Measurements from ENCODE around the gene MADD.
"Not testable (repeated sequence)": the region's sequence is repeated elsewhere in the genome, so short reads cannot be mapped to it uniquely, and the experiment has no call there.

The MADD gene

DNA sequence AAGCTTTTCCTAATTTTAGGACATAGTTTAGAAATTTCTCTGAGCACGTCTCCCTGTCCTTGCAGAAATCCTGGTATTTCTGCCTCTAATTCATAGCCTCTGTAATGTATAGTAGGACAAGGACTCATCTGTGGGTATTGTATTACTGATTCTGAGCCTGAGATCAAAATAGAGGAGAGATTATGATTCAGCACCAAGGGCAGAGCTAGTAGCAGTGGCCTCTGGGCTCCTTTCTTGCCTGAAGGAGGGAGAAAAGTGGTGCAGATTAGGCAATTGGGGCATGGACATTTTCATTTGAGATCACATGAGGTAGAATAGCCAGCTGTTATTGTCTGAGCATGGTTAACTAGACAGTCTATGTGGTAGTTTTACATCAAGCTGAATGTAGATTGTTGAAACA is 2.8 kb downstream of the MADD start:
- H3K4me3 ChIP-seq (ENCODE audit: low read depth, low read length), result no peak overlapping the region

- H3K4me3 ChIP-seq (ENCODE audit: low read depth, low read length), result no peak overlapping the region
These were observed 4.7 kb downstream of the MADD start for GRCh38 chr11:47274495-47275235.

DNA sequence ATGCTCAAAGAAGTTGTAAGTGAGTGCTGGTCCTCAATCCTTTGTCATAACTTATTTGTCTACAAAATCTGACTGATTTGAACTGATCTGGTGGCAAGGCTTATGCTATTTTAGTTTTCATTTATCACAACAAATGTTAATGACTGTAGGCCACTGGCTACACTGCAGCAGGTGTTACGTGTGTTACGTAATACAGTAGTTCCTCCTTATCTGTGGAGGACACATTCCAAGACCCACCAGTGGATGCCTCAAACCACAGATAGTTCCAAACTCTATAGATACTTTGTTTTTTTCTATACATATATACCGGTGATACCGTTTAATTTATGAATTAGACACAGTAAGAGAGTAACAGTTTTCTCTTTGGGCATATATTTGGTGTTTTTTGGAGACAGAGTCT is 7.0 kb downstream of the MADD start:
- H3K4me3 ChIP-seq (ENCODE audit: low read depth, low read length), result no peak overlapping the region

GRCh38 chr11:47278058-47278457 is 8.1 kb downstream of the MADD start:
- no peak overlapping the region for H3K4me3 ChIP-seq (ENCODE audit: low read depth, low read length)

- H3K4me3 ChIP-seq (ENCODE audit: low read depth, low read length), result no peak overlapping the region
These were observed 8.8 kb downstream of the MADD start for GRCh38 chr11:47278769-47279168.

DNA sequence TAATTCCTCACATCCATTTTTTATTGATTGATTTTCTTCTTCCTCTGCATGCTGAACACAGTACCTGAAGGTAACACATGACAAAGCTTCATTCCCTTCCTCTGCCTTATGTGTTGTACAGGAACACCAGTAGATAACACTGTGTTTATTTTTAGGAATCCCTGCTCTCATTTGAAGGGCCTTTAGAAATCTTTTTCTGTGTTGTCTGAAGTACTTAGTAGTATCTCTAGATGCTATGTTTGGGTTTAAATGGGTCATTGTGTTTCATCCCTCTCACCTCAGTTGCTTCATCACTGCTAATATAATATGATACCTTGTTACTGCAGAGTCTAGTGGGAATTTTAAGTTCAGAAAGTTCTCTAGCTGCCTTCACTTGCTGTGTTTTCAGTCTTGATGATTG is 10.2 kb downstream of the MADD start:
- no peak overlapping the region for H3K4me3 ChIP-seq (ENCODE audit: low read depth, low read length)

DNA sequence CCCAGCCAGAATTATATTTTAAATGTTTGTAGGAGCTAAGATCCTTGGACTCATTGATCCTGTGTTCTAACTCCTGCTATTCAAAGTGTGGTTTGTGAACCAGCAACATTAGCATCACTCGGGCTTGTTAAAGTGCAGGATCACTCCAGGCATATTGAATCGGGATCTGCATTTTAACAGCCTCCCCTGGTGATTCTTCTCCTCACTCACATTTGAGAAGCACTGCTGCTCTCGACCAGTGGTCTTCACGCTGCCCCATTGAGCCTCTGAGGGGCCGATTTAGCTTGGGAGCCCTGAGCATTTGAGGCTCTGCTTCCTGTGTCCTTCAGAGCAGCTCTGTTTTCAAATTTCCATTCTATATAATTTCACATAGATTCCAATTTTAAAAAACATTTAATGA is 10.9 kb downstream of the MADD start:
- H3K4me3 ChIP-seq (ENCODE audit: low read depth, low read length), result no peak overlapping the region

- no peak overlapping the region for H3K4me3 ChIP-seq (ENCODE audit: low read depth, low read length)
These were observed 12.5 kb downstream of the MADD start for GRCh38 chr11:47282462-47282861.

DNA sequence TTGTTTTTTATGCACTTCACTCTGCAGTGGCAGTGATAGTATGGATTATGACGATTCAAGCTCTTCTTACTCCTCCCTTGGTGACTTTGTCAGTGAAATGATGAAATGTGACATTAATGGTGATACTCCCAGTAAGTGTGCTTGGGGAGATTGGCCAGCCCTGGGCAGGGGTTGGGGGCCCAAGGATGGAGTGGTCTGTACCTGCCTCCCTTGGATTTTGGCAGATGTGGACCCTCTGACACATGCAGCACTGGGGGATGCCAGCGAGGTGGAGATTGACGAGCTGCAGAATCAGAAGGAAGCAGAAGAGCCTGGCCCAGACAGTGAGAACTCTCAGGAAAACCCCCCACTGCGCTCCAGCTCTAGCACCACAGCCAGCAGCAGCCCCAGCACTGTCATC is 14.2 kb downstream of the MADD start:
- no peak overlapping the region for H3K4me3 ChIP-seq (ENCODE audit: low read depth, low read length)

DNA sequence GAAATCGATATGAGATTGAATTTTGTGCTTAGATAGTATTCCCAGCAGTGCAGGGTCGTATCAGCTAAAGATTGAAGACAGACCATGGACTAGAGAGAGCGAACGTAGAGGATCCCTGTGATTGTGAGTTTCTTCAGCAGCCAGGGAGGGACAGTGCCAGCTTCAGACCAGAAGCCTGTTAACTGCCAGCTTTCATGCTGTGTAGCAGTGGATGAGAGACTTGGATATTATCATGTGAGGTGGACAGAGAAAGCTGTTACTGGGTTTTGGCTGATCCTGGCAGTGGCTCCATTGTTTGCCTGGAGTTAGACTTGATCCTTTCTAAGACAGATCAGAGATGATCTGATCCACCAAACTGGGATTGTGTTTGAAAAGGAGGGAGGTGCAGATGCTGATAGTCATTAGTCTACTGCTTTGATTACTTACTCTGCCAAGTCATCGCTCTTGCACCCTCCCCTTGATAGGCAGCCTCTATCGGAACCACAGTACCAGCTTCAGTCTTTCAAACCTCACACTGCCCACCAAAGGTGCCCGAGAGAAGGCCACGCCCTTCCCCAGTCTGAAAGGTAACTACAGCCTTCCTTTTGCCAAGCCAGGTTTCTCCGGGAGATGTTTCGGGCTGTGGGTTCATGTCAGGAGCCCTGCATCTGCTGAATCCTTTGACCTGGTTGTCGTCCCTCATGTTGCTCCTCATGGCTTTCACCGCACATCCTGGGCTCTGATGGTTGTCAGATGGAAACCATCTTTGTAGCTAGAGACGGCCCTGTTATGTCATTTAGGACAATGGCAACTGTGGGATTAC is 16.2 kb downstream of the MADD start:
- H3K4me3 ChIP-seq (ENCODE audit: low read depth, low read length), result no peak overlapping the region

DNA sequence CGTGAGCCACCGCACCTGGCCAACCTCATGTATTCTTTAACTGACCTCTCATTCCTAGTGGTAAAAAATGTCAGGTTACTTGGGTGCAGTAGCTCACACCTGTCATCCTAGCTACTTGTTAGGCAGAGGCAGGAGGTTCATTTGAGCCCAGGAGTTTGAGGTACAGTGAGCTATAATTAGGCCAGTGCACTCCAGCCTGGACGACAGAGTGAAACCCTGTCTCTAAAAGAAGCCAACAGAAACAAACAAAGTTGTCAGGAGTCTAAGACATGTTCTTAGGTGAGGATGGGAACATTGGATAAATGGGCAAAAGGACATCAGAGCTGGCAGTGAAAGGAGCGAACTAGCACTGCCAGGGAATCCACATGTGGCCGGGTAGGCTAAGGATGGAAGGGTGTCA is 18.1 kb downstream of the MADD start:
- no peak overlapping the region for H3K4me3 ChIP-seq (ENCODE audit: low read depth, low read length)

- H3K4me3 ChIP-seq (ENCODE audit: low read depth, low read length), result no peak overlapping the region
These were observed 19.9 kb downstream of the MADD start for GRCh38 chr11:47289856-47290255.

- no peak overlapping the region for H3K4me3 ChIP-seq (ENCODE audit: low read depth, low read length)
These were observed 25.5 kb downstream of the MADD start for GRCh38 chr11:47295385-47295784.

DNA sequence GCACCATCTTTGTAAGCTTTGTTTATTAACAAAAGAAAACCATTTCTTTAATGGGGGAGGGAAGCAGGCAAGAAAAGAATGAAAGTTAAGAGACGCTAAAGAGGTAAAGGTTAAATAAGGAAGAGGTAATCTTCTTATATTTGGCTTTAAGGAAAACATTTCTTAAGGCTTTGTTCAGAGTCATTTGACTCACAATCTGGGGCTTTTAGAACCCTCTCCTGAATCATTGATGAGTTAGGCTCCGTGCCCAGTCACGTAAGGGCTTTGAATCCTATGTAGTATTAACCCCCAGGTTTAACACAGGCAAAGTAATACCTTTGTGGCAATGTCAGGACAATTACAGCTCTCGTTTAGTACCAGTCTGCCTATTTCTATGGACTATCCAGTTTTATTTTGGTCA is 26.1 kb downstream of the MADD start:
- H3K4me3 ChIP-seq (ENCODE audit: low read depth, low read length), result no peak overlapping the region

GRCh38 chr11:47299078-47299477 is 29.1 kb downstream of the MADD start:
- H3K4me3 ChIP-seq (ENCODE audit: low read depth, low read length), result no peak overlapping the region

- no peak overlapping the region for H3K4me3 ChIP-seq (ENCODE audit: low read depth, low read length)
These were observed 32.9 kb downstream of the MADD start for GRCh38 chr11:47302853-47303252.

- no peak overlapping the region for H3K4me3 ChIP-seq (ENCODE audit: low read depth, low read length)
These were observed 36.0 kb downstream of the MADD start for GRCh38 chr11:47305734-47306483.

DNA sequence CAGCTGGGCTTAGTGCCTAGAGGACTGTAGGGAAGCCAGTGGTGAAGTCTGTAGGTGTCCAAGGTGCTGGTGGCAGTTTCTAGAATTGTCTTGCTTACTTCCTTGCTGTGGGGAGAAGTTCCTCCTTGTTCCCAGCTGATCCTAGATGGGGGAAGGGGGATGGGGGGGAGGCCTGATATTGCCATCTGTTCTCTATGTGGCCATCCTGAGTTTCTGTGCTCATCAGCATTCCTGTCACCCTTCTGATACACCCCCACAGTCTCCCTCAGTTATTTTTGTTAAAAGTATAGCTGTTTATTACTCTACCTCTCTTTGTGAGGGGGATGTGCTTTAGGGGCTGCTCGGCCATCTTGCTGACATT is 36.5 kb downstream of the MADD start:
- no peak overlapping the region for H3K4me3 ChIP-seq (ENCODE audit: low read depth, low read length)

DNA sequence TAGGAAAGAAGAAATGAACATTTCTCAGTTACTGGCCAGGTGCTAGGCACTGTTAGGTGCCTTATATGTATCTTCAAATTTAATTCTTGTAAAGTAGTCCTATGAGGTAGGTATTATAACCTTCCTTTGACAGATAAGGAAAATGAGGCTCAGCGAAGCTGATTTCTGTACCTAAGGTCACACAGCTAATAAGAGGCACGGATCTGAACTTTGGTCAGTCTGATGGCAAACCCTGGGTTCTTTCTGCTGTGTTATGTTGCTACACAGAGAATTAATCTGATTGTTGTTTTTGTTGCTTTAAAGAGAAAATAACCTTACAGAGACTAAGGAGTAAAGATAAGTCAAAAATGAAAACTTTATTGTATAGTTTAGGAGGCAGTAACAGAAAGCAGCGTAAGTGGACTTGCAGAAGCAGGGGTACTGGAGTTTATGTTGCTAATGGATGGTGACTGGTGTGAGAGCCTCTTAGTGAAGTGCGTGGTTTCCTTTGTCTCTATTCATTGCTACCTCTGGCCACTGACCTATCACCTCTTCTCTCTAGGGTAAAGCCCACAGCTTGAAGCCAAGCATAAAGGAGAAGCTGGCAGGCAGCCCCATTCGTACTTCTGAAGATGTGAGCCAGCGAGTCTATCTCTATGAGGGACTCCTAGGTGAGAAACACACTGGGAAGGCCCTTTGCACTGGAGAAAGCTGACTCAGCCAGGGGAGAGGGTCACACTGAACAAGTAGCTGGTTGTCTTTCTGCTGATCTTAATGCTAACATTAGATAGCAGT is 38.3 kb downstream of the MADD start:
- H3K4me3 ChIP-seq (ENCODE audit: low read depth, low read length), result no peak overlapping the region

- H3K4me3 ChIP-seq (ENCODE audit: low read depth, low read length), result no peak overlapping the region
These were observed 45.1 kb downstream of the MADD start for GRCh38 chr11:47314992-47315391.

- not testable (repeated sequence) for H3K4me3 ChIP-seq (ENCODE audit: low read depth, low read length)
These were observed 46.6 kb downstream of the MADD start for GRCh38 chr11:47316501-47316900.

All from iPS-11a (cell line).